Measurements from ENCODE around the gene INTS15.

DNA sequence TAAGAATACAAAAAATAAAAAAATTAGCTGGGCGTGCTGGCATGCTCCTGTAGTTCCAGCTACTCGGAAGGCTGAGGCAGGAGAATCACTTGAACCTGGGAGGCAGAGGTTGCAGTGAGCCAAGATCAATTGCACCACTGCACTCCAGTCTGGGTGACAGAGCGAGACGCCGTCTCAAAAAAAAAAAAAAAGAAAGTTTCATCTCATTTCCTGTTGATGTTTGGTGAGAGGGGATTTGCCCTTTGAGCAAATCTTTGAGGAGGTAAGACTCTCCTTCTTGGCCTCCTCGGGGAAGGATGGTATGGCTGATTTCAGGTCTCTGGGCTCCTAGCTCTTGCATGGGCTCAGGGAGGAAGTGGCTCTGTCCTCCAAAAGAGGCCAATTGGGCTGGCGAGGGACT, 35.0 kb upstream of the INTS15 start:
- TF ChIP-seq, protein P1, sequence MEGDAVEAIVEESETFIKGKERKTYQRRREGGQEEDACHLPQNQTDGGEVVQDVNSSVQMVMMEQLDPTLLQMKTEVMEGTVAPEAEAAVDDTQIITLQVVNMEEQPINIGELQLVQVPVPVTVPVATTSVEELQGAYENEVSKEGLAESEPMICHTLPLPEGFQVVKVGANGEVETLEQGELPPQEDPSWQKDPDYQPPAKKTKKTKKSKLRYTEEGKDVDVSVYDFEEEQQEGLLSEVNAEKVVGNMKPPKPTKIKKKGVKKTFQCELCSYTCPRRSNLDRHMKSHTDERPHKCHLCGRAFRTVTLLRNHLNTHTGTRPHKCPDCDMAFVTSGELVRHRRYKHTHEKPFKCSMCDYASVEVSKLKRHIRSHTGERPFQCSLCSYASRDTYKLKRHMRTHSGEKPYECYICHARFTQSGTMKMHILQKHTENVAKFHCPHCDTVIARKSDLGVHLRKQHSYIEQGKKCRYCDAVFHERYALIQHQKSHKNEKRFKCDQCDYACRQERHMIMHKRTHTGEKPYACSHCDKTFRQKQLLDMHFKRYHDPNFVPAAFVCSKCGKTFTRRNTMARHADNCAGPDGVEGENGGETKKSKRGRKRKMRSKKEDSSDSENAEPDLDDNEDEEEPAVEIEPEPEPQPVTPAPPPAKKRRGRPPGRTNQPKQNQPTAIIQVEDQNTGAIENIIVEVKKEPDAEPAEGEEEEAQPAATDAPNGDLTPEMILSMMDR (IDR thresholded peaks at IDR 0.05): no peak
- TF ChIP-seq POLR2A (IDR thresholded peaks at IDR 0.05): no peak

Data from heart left ventricle (tissue), 13 donors.